Measurements from ENCODE around the gene CAMP.
"Not testable (repeated sequence)": the region's sequence is repeated elsewhere in the genome, so short reads cannot be mapped to it uniquely, and the experiment has no call there.

CAMP gene

DNA sequence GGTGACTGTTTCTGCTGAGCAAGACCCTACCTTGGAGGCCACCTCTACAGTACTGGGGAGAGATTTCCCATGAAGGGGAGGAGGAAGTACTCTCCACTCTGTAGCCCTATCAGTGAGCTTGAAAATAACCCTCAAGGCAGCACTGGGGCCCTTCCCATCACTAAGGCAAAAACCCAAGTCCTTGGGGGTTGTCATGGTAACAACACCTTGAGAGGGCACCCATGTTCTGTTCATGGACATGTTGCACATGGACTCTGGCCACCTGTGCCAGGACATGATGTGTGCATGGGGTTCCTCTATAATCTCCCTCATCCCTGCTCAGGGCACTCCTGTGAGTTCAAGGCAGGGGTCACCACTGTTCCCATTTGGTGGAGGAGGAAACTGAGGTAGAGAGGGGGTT lies 24.2 kb upstream of the CAMP start:
- Mint-ChIP-seq H3K27ac (no peak overlapping the region), H3K9me3 (no peaks in the 10 kb centered on the region), H3K4me1 (peaks cover 4% of the 10 kb centered on the region), H3K4me3 (no peak overlapping the region), H3K27me3 (peaks cover 4% of the 10 kb centered on the region)
- DNase-seq (no peak), ATAC-seq (no peak)

DNA sequence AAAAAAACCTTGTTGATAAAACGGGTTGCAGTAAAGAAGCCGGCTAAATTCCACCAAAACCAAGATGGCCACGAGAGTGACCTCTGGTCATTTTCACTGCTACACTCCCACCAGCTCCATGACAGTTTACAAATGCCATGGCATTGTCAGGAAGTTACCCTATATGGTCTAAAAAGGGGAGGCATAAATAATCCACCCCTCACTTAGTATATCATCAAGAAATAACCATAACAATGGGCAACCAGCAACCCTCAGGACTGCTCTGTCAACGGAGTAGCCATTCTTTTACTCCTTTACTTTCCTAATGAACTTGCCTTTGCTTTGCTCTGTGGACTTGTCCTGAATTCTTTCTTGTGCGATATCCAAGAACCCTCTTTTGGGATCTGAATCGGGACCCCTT lies 20.7 kb upstream of the CAMP start:
- Mint-ChIP-seq H3K4me1 (no peaks in the 10 kb centered on the region), H3K27me3 (no peaks in the 10 kb centered on the region), H3K9me3 (no peaks in the 10 kb centered on the region), H3K4me3 (no peak overlapping the region), H3K27ac (no peak overlapping the region)
- no peak for DNase-seq
- ATAC-seq: no peak

- no peak overlapping the region for H3K4me3 Mint-ChIP-seq
- no peak overlapping the region for H3K27ac Mint-ChIP-seq
- H3K4me1 Mint-ChIP-seq: no peaks in the 10 kb centered on the region
- ATAC-seq (no peak), DNase-seq (no peak)
- H3K9me3 Mint-ChIP-seq: no peaks in the 10 kb centered on the region
- H3K27me3 Mint-ChIP-seq: no peaks in the 10 kb centered on the region
Observed at GRCh38 chr3:48208076-48208475, 15.2 kb upstream of the CAMP start.

DNA sequence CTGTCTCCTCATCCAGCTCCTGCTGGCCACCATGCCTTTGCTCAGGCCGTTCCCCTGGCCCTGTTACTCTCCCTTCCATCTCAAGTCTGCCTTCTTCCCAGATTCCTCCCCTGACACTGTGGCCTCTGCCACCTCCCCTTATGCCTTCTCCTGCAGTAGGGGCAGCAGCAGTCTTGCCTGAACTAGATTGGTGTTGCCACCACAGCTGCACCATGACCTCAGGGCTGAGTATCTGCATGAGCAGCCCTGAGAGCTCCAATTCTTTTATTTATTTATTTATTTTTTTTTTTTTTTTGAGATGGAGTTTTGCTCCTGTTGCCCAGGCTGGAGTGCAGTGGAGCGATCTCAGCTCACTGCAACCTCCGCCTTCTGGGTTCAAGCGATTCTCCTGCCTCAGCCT lies 13.8 kb upstream of the CAMP start:
- DNase-seq: no peak
- Mint-ChIP-seq H3K27ac (no peak overlapping the region), H3K4me3 (no peak overlapping the region), H3K4me1 (no peaks in the 10 kb centered on the region), H3K9me3 (no peaks in the 10 kb centered on the region), H3K27me3 (no peaks in the 10 kb centered on the region)
- ATAC-seq: no peak

DNA sequence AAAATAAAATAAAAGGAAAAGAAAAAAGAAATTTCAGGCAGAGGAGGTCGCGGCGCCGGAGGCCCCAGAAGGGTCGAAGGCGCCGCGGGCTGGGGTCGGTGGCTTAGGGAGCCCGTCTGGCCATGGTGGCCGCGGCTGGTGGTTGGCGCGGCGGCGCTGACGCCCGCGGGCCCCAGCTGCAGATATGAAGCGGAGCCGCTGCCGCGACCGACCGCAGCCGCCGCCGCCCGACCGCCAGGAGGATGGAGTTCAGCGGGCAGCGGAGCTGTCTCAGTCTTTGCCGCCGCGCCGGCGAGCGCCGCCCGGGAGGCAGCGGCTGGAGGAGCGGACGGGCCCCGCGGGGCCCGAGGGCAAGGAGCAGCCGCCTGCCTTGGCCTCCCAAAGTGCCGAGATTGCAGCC lies 12.8 kb upstream of the CAMP start:
- not testable (repeated sequence) for ATAC-seq, H3K4me3 Mint-ChIP-seq, H3K27ac Mint-ChIP-seq

GRCh38 chr3:48211776-48212175 lies 11.5 kb upstream of the CAMP start:
- H3K4me3 Mint-ChIP-seq, H3K4me1 Mint-ChIP-seq, H3K27ac Mint-ChIP-seq, DNase-seq, ATAC-seq, H3K27me3 Mint-ChIP-seq, H3K9me3 Mint-ChIP-seq: not testable (repeated sequence)

More for the DNA sequence above, 12.8 kb upstream of the CAMP start:
- not testable (repeated sequence) for H3K9me3 Mint-ChIP-seq, H3K4me1 Mint-ChIP-seq, DNase-seq, H3K27me3 Mint-ChIP-seq

GRCh38 chr3:48214225-48214624 lies 9.1 kb upstream of the CAMP start:
- ATAC-seq (no peak), DNase-seq (no peak)
- no peaks in the 10 kb centered on the region for H3K27me3 Mint-ChIP-seq
- no peaks in the 10 kb centered on the region for H3K4me1 Mint-ChIP-seq
- no peak overlapping the region for H3K27ac Mint-ChIP-seq
- no peaks in the 10 kb centered on the region for H3K9me3 Mint-ChIP-seq
- no peak overlapping the region for H3K4me3 Mint-ChIP-seq

DNA sequence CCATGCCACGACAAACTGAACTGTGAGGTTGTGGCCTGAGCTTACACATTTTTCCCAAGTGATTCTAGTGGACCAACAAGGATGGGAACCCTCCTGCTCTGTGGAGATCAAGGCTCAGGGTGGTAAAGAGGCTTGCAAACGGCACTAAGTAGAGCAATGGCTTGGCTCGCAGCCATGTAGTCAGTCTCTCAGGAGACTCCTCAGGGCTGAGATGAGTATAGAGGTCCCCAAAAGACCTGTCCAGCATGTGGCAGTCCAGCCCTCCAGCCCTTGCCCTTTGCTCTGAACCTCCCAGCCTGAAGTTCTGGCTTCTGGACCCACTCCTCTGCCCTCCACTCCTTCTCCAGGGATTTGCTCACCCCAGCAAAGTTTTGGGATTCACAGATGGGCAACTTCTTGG lies 8.3 kb upstream of the CAMP start:
- H3K27ac Mint-ChIP-seq: no peak overlapping the region
- ATAC-seq (no peak), DNase-seq (no peak)
- H3K27me3 Mint-ChIP-seq: no peaks in the 10 kb centered on the region
- no peaks in the 10 kb centered on the region for H3K9me3 Mint-ChIP-seq
- no peak overlapping the region for H3K4me3 Mint-ChIP-seq
- no peaks in the 10 kb centered on the region for H3K4me1 Mint-ChIP-seq

- no peaks in the 10 kb centered on the region for H3K27me3 Mint-ChIP-seq
- DNase-seq: no peak
- H3K27ac Mint-ChIP-seq: no peak overlapping the region
- no peak overlapping the region for H3K4me3 Mint-ChIP-seq
- H3K9me3 Mint-ChIP-seq: no peaks in the 10 kb centered on the region
- ATAC-seq: no peak
- H3K4me1 Mint-ChIP-seq: no peaks in the 10 kb centered on the region
Observed at GRCh38 chr3:48215466-48215865, 7.8 kb upstream of the CAMP start.

DNA sequence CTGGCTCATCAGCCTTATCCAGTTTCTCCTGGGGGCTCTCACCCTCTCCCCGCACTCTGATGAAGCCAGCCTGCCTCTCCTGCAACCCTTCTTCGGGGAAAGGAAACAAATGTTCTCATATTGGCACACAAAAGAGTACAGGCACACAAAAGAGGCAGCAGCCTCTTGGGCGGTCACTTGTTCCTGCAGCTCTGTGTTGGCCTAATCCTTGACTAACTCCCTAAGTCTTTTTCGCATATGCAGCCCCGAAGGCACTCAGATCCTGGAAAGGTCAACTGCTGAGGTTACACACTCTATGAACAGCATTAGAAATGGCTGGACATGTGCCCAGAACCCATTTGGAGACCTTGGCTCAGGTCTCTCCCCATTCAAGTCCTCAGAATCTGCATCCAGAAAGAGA lies 7.4 kb upstream of the CAMP start:
- H3K9me3 Mint-ChIP-seq: no peaks in the 10 kb centered on the region
- no peak overlapping the region for H3K27ac Mint-ChIP-seq
- ATAC-seq: no peak
- no peaks in the 10 kb centered on the region for H3K4me1 Mint-ChIP-seq
- no peak for DNase-seq
- no peak overlapping the region for H3K4me3 Mint-ChIP-seq
- no peaks in the 10 kb centered on the region for H3K27me3 Mint-ChIP-seq

GRCh38 chr3:48217449-48217848 lies 5.8 kb upstream of the CAMP start:
- Mint-ChIP-seq H3K4me1 (no peaks in the 10 kb centered on the region), H3K27me3 (no peaks in the 10 kb centered on the region), H3K27ac (no peak overlapping the region), H3K9me3 (no peaks in the 10 kb centered on the region), H3K4me3 (no peak overlapping the region)
- ATAC-seq (no peak), DNase-seq (no peak)

- ATAC-seq (no peak), DNase-seq (no peak)
- Mint-ChIP-seq H3K4me1 (no peaks in the 10 kb centered on the region), H3K27me3 (no peaks in the 10 kb centered on the region), H3K4me3 (no peak overlapping the region), H3K27ac (no peak overlapping the region), H3K9me3 (no peaks in the 10 kb centered on the region)
Observed at GRCh38 chr3:48218537-48218936, 4.8 kb upstream of the CAMP start.

- no peaks in the 10 kb centered on the region for H3K9me3 Mint-ChIP-seq
- H3K27ac Mint-ChIP-seq: peak overlapping the region in 1 of 2 donors; percentile 57
- H3K4me3 Mint-ChIP-seq: no peak overlapping the region
- DNase-seq: no peak
- no peak for ATAC-seq
- no peaks in the 10 kb centered on the region for H3K4me1 Mint-ChIP-seq
- H3K27me3 Mint-ChIP-seq: no peaks in the 10 kb centered on the region
Observed at GRCh38 chr3:48219543-48219942, 3.8 kb upstream of the CAMP start.

GRCh38 chr3:48220746-48221145 lies 2.5 kb upstream of the CAMP start:
- DNase-seq (no peak), ATAC-seq (no peak)
- Mint-ChIP-seq H3K9me3 (no peaks in the 10 kb centered on the region), H3K27ac (no peak overlapping the region), H3K27me3 (no peaks in the 10 kb centered on the region), H3K4me3 (no peak overlapping the region), H3K4me1 (no peaks in the 10 kb centered on the region)

DNA sequence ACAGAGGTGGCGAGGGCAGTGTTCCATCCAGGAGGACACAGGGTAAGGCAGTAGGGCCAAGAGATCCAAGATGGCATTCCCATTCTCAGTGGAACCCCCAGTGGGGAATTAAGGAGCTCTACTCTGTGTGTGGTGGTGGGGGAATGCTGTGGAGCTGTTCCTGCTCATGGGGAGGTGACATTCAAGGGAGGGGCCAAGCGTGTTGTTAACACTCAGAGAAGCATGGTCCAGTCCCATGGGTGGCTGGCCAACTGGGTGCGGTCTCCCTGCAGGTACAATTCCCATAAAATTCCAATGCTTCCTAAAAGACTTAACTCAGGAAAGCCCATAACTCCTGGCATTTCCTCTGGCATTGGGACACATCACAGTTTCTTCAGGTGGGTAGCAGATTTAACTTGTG lies 2.3 kb downstream of the CAMP start:
- no peak for DNase-seq
- Mint-ChIP-seq H3K4me1 (peaks cover 11% of the 10 kb centered on the region), H3K4me3 (no peak overlapping the region), H3K27me3 (no peaks in the 10 kb centered on the region), H3K9me3 (no peaks in the 10 kb centered on the region), H3K27ac (no peak overlapping the region)
- no peak for ATAC-seq

GRCh38 chr3:48226939-48227338 lies 3.6 kb downstream of the CAMP start:
- peak; percentile 37 for ATAC-seq
- Mint-ChIP-seq H3K9me3 (no peaks in the 10 kb centered on the region), H3K4me1 (peaks cover 11% of the 10 kb centered on the region), H3K27me3 (no peaks in the 10 kb centered on the region), H3K4me3 (no peak overlapping the region), H3K27ac (peak overlapping the region in 1 of 2 donors; percentile 12)
- DNase-seq: no peak

DNA sequence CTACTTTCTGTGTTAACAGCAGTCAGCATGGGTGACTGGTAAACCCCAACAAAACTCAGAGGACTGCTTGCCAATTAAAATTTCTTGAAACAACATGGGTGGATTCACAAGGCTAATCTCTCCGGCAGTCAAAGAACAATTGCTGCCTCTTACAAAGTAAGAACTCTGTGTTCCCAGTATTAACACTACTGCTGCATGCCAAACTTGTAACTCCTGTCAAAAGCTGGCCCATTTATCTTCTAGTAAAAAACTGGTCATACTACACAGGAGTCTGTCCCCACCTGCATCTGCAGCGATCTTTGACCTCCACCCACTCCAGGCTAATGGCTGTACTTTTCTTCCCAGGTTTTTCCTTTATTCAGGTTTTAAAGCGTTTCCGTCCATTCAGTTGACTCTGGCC lies 8.9 kb downstream of the CAMP start:
- Mint-ChIP-seq H3K4me1 (peaks cover 13% of the 10 kb centered on the region), H3K9me3 (no peaks in the 10 kb centered on the region), H3K27me3 (no peaks in the 10 kb centered on the region), H3K4me3 (no peak overlapping the region), H3K27ac (peak overlapping the region in 1 of 2 donors; percentile 30)
- ATAC-seq (no peak), DNase-seq (no peak)

DNA sequence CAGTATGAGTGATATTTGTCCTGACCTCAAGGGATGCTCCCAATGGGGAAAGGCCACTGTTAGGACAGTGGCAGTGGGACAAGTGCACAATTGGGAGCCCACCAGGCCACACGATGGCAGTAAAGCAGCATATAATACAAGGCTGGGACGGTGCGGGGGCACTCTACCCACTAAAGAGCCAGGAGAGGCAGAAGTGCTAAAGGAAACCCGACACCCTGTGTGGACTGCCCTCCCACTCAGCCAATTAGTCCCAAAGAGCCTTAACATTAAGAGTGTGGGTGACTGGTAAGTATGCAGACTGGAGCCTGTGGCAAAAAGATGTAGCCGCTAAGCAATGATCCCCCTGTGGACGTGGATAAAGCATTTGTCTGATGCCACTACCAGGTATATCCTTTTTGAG lies 9.4 kb downstream of the CAMP start:
- ATAC-seq (peak; percentile 100), DNase-seq (peak; percentile 68 to 71)
- no peaks in the 10 kb centered on the region for H3K27me3 Mint-ChIP-seq
- peak overlapping the region in 1 of 2 donors; percentile 30 for H3K27ac Mint-ChIP-seq
- H3K4me3 Mint-ChIP-seq: peak overlapping the region in 1 of 2 donors; percentile 44
- no peaks in the 10 kb centered on the region for H3K9me3 Mint-ChIP-seq
- H3K4me1 Mint-ChIP-seq: peaks cover 10% of the 10 kb centered on the region

Measured in stimulated activated naive CD8-positive, alpha-beta T cell treated with anti-CD3 and anti-CD28 coated beads, Interleukin-15, amount 100 ng/mL, for 72 hours (primary cell).